Esophagus squamous epithelium (tissue), 4 donors: ENCODE results near the gene PTK6.

Experiments used
- POLR2A ChIP-seq, 4 donors: fragments of 450-650 bp; IDR thresholded peaks; one replicate each; pipeline ENCODE4 v1.6.1; 2017; ENCODE audit warnings: antibody characterized with exemption in 4 of 4, mild to moderate bottlenecking in 4 of 4, moderate library complexity in 3 of 4
- TF ChIP-seq, protein P1 (sequence below), 6 experiments: fragments of 450-650 bp in 4 of 6; fragments of 200-600 bp in 2 of 6; sonication (generic) in 2 of 6; IDR thresholded peaks; one replicate each; pipeline ENCODE4 v1.5.1; 2016 to 2019; ENCODE audit warnings: antibody characterized with exemption in 6 of 6, mild to moderate bottlenecking in 4 of 6, moderate library complexity in 4 of 6

DNA sequence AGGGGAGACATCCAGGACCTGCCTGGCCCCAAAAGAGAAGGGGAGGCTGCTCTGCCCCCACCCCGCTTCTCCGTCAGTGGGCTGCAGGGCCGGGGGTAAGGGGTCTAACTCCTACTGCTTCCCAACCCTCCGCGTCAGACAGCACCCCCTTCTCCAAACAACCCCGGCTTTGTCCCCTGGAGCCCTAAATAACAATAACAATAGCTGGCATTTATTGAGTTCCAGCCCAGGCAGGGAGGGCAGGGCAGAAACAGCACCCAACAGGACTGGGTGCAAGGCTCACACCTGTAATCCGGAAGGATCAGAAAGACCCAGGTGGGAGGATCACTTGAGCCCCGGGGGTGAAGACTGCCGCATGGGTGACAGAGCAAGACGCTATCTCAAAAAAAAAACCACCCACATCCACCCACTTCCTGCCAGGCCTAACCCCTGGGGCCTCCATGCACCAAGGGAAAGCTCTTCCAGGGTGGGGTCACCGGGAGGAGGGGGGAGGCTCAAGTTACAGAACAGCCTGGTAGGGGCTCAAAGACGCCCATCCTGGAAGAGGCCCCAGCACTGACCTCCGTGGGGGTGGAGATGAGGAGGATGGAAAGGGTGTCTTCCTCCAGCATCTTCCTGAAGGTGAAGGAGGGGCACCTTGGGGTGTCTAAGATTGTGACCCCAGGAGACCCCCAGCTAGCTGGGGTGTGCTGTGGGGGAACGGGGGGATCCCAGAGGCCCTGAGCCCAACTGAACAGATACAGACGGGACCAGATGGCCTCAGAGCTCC, 15.5 kb upstream of the PTK6 start:
- TF ChIP-seq, protein P1, sequence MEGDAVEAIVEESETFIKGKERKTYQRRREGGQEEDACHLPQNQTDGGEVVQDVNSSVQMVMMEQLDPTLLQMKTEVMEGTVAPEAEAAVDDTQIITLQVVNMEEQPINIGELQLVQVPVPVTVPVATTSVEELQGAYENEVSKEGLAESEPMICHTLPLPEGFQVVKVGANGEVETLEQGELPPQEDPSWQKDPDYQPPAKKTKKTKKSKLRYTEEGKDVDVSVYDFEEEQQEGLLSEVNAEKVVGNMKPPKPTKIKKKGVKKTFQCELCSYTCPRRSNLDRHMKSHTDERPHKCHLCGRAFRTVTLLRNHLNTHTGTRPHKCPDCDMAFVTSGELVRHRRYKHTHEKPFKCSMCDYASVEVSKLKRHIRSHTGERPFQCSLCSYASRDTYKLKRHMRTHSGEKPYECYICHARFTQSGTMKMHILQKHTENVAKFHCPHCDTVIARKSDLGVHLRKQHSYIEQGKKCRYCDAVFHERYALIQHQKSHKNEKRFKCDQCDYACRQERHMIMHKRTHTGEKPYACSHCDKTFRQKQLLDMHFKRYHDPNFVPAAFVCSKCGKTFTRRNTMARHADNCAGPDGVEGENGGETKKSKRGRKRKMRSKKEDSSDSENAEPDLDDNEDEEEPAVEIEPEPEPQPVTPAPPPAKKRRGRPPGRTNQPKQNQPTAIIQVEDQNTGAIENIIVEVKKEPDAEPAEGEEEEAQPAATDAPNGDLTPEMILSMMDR (IDR thresholded peaks at IDR 0.05), result no peak
- no peak for TF ChIP-seq POLR2A (IDR thresholded peaks at IDR 0.05)
